C4-2B (cell line): Measurements from ENCODE around the gene LRP11.

ENCODE experiments used
- H3K27ac ChIP-seq: fragments of 450-650 bp; 2 replicates; pipeline ENCODE4 v1.5.1; 2017
- ZFX ChIP-seq: fragments of 450-650 bp; IDR thresholded peaks from 2 replicates; pipeline ENCODE4 v1.6.1; 2017
- TF ChIP-seq, protein P1 (sequence below): fragments of 450-650 bp; conservative IDR thresholded peaks from 2 replicates; pipeline ENCODE4 v1.5.1; 2017; ENCODE audit warnings: mild to moderate bottlenecking

Gene LRP11

DNA sequence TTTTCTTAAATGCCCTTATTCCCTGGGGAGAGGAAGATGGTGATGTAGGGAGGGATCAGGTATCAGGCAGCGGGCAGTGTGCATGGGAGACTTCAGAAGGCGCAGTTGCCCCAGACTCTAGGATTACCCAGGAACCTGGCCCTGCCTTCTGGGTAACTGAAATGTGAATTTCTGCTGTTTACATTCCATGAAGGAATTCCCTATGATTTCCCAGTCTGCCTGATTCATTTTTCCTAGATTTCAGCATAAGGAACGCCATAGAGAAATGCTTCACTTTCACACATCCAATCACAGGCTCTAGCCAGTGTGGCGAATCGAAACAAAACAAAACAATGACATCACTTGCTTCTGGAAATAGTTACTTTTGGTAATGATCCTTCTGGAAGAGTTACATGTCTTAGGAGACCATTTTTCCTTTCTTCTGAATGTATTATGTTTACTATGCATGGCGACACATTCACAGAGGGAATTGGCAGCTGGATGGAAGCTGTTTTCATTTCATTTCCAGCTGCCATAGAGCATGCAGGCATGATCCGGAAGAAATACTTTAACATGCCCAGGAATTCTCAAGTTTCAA is 33.3 kb downstream of the LRP11 start:
- no peak overlapping the region for H3K27ac ChIP-seq
- no peak for TF ChIP-seq ZFX
- TF ChIP-seq, protein P1, sequence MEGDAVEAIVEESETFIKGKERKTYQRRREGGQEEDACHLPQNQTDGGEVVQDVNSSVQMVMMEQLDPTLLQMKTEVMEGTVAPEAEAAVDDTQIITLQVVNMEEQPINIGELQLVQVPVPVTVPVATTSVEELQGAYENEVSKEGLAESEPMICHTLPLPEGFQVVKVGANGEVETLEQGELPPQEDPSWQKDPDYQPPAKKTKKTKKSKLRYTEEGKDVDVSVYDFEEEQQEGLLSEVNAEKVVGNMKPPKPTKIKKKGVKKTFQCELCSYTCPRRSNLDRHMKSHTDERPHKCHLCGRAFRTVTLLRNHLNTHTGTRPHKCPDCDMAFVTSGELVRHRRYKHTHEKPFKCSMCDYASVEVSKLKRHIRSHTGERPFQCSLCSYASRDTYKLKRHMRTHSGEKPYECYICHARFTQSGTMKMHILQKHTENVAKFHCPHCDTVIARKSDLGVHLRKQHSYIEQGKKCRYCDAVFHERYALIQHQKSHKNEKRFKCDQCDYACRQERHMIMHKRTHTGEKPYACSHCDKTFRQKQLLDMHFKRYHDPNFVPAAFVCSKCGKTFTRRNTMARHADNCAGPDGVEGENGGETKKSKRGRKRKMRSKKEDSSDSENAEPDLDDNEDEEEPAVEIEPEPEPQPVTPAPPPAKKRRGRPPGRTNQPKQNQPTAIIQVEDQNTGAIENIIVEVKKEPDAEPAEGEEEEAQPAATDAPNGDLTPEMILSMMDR = no peak

- TF ChIP-seq ZFX = no peak
- H3K27ac ChIP-seq = no peak overlapping the region
Measured at GRCh38 chr6:149825292-149825691, 38.9 kb downstream of the LRP11 start.

DNA sequence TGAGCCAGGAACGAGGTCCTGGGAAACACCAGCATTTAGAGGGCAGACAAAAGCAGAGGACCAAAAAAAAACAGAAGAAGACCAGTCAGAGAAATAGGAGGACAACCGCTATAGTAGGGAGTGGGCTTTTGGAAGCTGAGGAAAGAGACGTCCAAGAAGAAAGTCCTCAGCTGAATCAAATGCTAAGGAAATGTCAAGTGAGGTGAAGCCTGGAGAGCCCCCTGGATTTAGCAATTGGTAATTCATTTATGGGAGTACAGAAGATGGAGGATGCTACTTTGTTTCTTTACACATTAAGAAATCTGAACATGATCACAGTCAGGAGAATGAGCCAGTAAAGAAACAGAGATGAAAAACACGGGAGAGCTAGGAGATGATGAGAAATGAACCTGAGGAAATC is 41.1 kb downstream of the LRP11 start:
- TF ChIP-seq ZFX = no peak
- TF ChIP-seq, protein P1 = 0 out of 2 replicates have a peak, but pooled peaks have one; percentile 6

GRCh38 chr6:149821492-149821891 is 42.7 kb downstream of the LRP11 start:
- H3K27ac ChIP-seq = no peak overlapping the region
- TF ChIP-seq, protein P1 = no peak
- no peak for TF ChIP-seq ZFX

More for the DNA sequence above, 41.1 kb downstream of the LRP11 start:
- H3K27ac ChIP-seq = no peak overlapping the region

- no peak for TF ChIP-seq ZFX
- TF ChIP-seq, protein P1 = no peak
- H3K27ac ChIP-seq = no peak overlapping the region
Measured at GRCh38 chr6:149820506-149820905, 43.7 kb downstream of the LRP11 start.

- no peak overlapping the region for H3K27ac ChIP-seq
- TF ChIP-seq, protein P1 = no peak
- TF ChIP-seq ZFX = no peak
Measured at GRCh38 chr6:149815788-149816187, 48.4 kb downstream of the LRP11 start.

GRCh38 chr6:149813351-149813750 is 50.8 kb downstream of the LRP11 start:
- TF ChIP-seq, protein P1 = no peak
- TF ChIP-seq ZFX = no peak
- no peak overlapping the region for H3K27ac ChIP-seq

DNA sequence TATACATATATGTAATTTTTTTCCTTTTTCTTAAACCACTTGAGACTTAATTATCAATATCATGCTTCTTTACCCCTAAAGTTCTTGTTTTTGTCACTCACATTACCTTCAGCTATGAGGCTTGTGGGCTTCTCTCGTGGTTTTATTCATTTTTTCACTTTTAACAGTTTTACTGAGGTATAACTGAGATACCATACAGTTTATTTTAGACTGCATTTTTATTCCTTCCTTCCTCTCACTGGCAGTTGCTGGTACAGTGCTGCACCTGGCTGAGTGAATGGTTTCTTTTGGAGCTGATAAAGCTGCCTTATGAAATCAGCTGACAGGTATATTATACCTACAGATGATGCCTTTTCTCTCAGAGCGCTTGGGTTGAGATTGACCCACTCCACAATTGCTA is 54.4 kb downstream of the LRP11 start:
- no peak overlapping the region for H3K27ac ChIP-seq
- no peak for TF ChIP-seq ZFX
- TF ChIP-seq, protein P1 = no peak
